H1 (cell line): ENCODE results near the gene TSPEAR.

ENCODE experiments used
- BACH1 ChIP-seq: IDR thresholded peaks from 2 replicates; pipeline ENCODE4 v1.6.1; 2012; ENCODE audit warnings: low read length, improper control_type of control experiment
- EZH2 ChIP-seq: fragments of 200-600 bp; sonication (generic); IDR thresholded peaks from 2 replicates; pipeline ENCODE4 v1.7.1; 2012; ENCODE audit warnings: low read depth, mild to moderate bottlenecking, moderate library complexity, low read length, inconsistent platforms; ENCODE audit not compliant: severe bottlenecking
- KDM5A ChIP-seq: fragments of 200-600 bp; IDR thresholded peaks from 2 replicates; pipeline ENCODE4 v1.7.1; 2012; ENCODE audit warnings: mild to moderate bottlenecking, low read length, inconsistent platforms, mixed read lengths
- POLR2A ChIP-seq, 2 experiments: IDR thresholded peaks; 1 replicate in 1 of 2; 2 replicates in 1 of 2; pipeline ENCODE4 v1.6.1; 2011; ENCODE audit warnings: low read depth in 2 of 2, low read length in 2 of 2, mild to moderate bottlenecking in 2 of 2; ENCODE audit errors: control extremely low read depth in 1 of 2
- POLR2AphosphoS5 ChIP-seq: IDR thresholded peaks from 2 replicates; pipeline ENCODE4 v1.6.1; 2011; ENCODE audit warnings: low read depth, low read length
- RNF2 ChIP-seq: fragments of 200-900, 300-1000 bp; sonication (generic); IDR thresholded peaks from 2 replicates; pipeline ENCODE4 v1.7.1; 2016; ENCODE audit warnings: borderline replicate concordance, low read depth, mild to moderate bottlenecking, antibody characterized with exemption, low read length; ENCODE audit not compliant: poor library complexity, severe bottlenecking; ENCODE audit errors: missing control alignments
- TEAD4 ChIP-seq: IDR thresholded peaks from 2 replicates; pipeline ENCODE4 v1.6.1; 2012; ENCODE audit warnings: low read depth, low read length, inconsistent platforms, mixed read lengths

DNA sequence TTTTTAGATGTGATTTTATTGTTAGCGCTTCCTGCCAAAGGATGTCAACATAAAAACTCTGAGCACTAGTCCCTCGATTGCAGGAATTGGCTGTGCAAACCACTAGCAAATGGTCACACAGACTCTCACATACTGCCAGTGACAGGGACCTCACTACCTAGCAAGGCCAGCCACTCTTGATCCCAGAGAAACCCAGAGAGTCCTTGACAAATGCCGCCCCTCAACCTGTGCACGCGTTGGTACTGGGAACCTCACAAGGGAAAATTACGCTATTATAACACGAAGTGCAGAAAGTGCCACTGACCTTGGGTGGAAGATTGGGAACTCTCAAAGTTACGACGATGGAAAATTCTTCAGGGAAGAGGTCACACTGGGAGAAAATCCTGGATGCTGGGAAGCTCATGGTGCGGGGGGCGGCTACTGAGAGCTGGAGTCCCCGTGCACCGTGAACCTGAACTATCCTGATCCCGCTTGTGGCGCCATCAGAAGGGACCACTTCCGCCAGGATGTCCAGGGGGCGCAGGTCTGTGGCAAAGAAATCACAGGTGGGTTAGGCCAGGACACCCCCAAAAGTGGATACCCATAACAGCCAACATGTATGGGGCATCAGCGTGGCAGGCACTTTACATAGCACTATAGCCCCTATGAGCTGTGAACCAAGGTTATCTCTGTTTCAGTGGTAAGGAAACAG lies 143.7 kb downstream of the TSPEAR start:
- TF ChIP-seq BACH1 = no peak
- no peak for TF ChIP-seq POLR2A (IDR thresholded peaks at IDR 0.05; ENCODE audit: control extremely low read depth in 1 of 2, low read depth in 2 of 2, low read length in 2 of 2)
- no peak for TF ChIP-seq RNF2
- no peak for TF ChIP-seq EZH2
- TF ChIP-seq KDM5A = no peak
- TF ChIP-seq TEAD4 = no peak
- TF ChIP-seq POLR2AphosphoS5 = no peak
